NCI-H2227 (cell line): ENCODE measurements around the gene CASP8.

Experiments
- DNase-seq: peaks from one replicate; lab custom pipeline; 2025; ENCODE audit not compliant: unreplicated experiment; lab: John Stamatoyannopoulos, UW

CASP8 gene

GRCh38 chr2:201242571-201243277 is 17.6 kb upstream of the CASP8 start:
- DNase-seq, result no peak

- no peak for DNase-seq
Measured at GRCh38 chr2:201244829-201245228, 15.5 kb upstream of the CASP8 start.

GRCh38 chr2:201246280-201246679 is 14.1 kb upstream of the CASP8 start:
- no peak for DNase-seq

GRCh38 chr2:201248288-201248844 is 12.0 kb upstream of the CASP8 start:
- no peak for DNase-seq

- DNase-seq, result no peak
Measured at GRCh38 chr2:201249889-201250288, 10.4 kb upstream of the CASP8 start.

- DNase-seq, result no peak
Measured at GRCh38 chr2:201250741-201251140, 9.6 kb upstream of the CASP8 start.

GRCh38 chr2:201254081-201254730 is 6.1 kb upstream of the CASP8 start:
- DNase-seq, result no peak

GRCh38 chr2:201255408-201256033 is 4.8 kb upstream of the CASP8 start:
- DNase-seq, result no peak

- no peak for DNase-seq
Measured at GRCh38 chr2:201256082-201256481, 4.3 kb upstream of the CASP8 start.

- no peak for DNase-seq
Measured at GRCh38 chr2:201257381-201257955, 2.9 kb upstream of the CASP8 start.

- no peak for DNase-seq
Measured at GRCh38 chr2:201257956-201258665, 2.2 kb upstream of the CASP8 start.

- no peak for DNase-seq
Measured at GRCh38 chr2:201258666-201259615, 1.4 kb upstream of the CASP8 start.

GRCh38 chr2:201261471-201261870 is 1.1 kb downstream of the CASP8 start:
- DNase-seq, result no peak

GRCh38 chr2:201261906-201262305 is 1.6 kb downstream of the CASP8 start:
- no peak for DNase-seq

- DNase-seq, result no peak
Measured at GRCh38 chr2:201262718-201263117, 2.4 kb downstream of the CASP8 start.

- DNase-seq, result no peak
Measured at GRCh38 chr2:201263779-201264178, 3.4 kb downstream of the CASP8 start.

- no peak for DNase-seq
Measured at GRCh38 chr2:201264472-201265173, 4.3 kb downstream of the CASP8 start.

GRCh38 chr2:201266629-201267028 is 6.3 kb downstream of the CASP8 start:
- DNase-seq, result no peak

GRCh38 chr2:201267278-201268030 is 7.1 kb downstream of the CASP8 start:
- no peak for DNase-seq
